Effector CD8-positive, alpha-beta T cell (primary cell): ENCODE data around the gene GOLGA1.
A peak's percentile ranks its signal among the peaks of the same experiment; 100 is the strongest.
"Not testable (repeated sequence)": the region's sequence is repeated elsewhere in the genome, so short reads cannot be mapped to it uniquely, and the experiment has no call there.

ENCODE experiments used
- DNase-seq: peaks from one replicate; lab custom pipeline; 2025; lab: John Stamatoyannopoulos, UW

Gene GOLGA1

GRCh38 chr9:124859803-124860581 lies 80.9 kb downstream of the GOLGA1 start:
- no peak for DNase-seq

- no peak for DNase-seq
Observed at GRCh38 chr9:124858330-124859046, 82.4 kb downstream of the GOLGA1 start.

- no peak for DNase-seq
Observed at GRCh38 chr9:124857533-124858162, 83.2 kb downstream of the GOLGA1 start.

GRCh38 chr9:124855944-124856765 lies 84.7 kb downstream of the GOLGA1 start:
- DNase-seq: no peak

GRCh38 chr9:124855566-124855943 lies 85.3 kb downstream of the GOLGA1 start:
- DNase-seq: no peak

- DNase-seq: no peak
Observed at GRCh38 chr9:124854822-124855221, 86.1 kb downstream of the GOLGA1 start.

- no peak for DNase-seq
Observed at GRCh38 chr9:124854161-124854560, 86.7 kb downstream of the GOLGA1 start.

GRCh38 chr9:124853605-124854143 lies 87.2 kb downstream of the GOLGA1 start:
- DNase-seq: no peak

- peak; percentile 71 for DNase-seq
Observed at GRCh38 chr9:124852829-124853531, 87.9 kb downstream of the GOLGA1 start, which contains the start of gene WDR38. TSS of gene WDR38 (plus strand) at chr9:124853460. CDS start at chr9:124853532, 72 bp downstream.

- no peak for DNase-seq
Observed at GRCh38 chr9:124852121-124852828, 88.6 kb downstream of the GOLGA1 start.

GRCh38 chr9:124849801-124850200 lies 91.1 kb downstream of the GOLGA1 start:
- no peak for DNase-seq

GRCh38 chr9:124846969-124847368 lies 93.9 kb downstream of the GOLGA1 start:
- DNase-seq: no peak

GRCh38 chr9:124846467-124846866 lies 94.4 kb downstream of the GOLGA1 start:
- not testable (repeated sequence) for DNase-seq

- no peak for DNase-seq
Observed at GRCh38 chr9:124844291-124844690, 96.6 kb downstream of the GOLGA1 start.

GRCh38 chr9:124843456-124844034 lies 97.3 kb downstream of the GOLGA1 start:
- DNase-seq: no peak

GRCh38 chr9:124841075-124841821 lies 99.6 kb downstream of the GOLGA1 start:
- DNase-seq: no peak

- DNase-seq: no peak
Observed at GRCh38 chr9:124840300-124840833, 100.5 kb downstream of the GOLGA1 start.

GRCh38 chr9:124839612-124840299 lies 101.1 kb downstream of the GOLGA1 start:
- no peak for DNase-seq
